HepG2 (cell line): ENCODE measurements around the gene CD9. TPM values are rescaled to one million over a fixed set of nuclear protein-coding genes. Genes with fewer than 3 reads are reported as not detected.

Experiments used
- ARHGAP35 ChIP-seq: sonication (generic); formaldehyde crosslinking; IDR thresholded peaks from 2 replicates; pipeline ENCODE4 v1.9.0; 2022; ENCODE audit warnings: mild to moderate bottlenecking, inconsistent platforms, moderate library complexity, missing genetic modification reagents, borderline replicate concordance
- MTA3 ChIP-seq: sonication (generic); formaldehyde crosslinking; IDR thresholded peaks from 2 replicates; pipeline ENCODE4 v1.4.0; 2020; ENCODE audit warnings: missing genetic modification reagents
- STAT5B ChIP-seq: sonication (generic); formaldehyde crosslinking; IDR thresholded peaks from 2 replicates; pipeline ENCODE4 v1.4.0; 2020; ENCODE audit warnings: missing genetic modification reagents
- ZIK1 ChIP-seq: sonication (generic); formaldehyde crosslinking; IDR thresholded peaks from 2 replicates; pipeline ENCODE4 v1.5.0; 2020; ENCODE audit warnings: mild to moderate bottlenecking, low read depth, missing genetic modification reagents, borderline replicate concordance
- ZNF124 ChIP-seq: sonication (generic); formaldehyde crosslinking; IDR thresholded peaks from 2 replicates; pipeline ENCODE4 v1.4.0; 2020; ENCODE audit warnings: missing genetic modification reagents
- ZNF318 ChIP-seq: sonication (generic); formaldehyde crosslinking; IDR thresholded peaks from 2 replicates; pipeline ENCODE4 v1.4.0; 2020; ENCODE audit warnings: mild to moderate bottlenecking, missing genetic modification reagents
- polyA plus RNA-seq, 8 experiments: library from polyadenylated mRNA; depleted of rRNA in 3 of 8; stranded (reverse) in 7 of 8; unstranded in 1 of 8; fragments of >200 nt; fragmentation: Illumina TruSeq in 4 of 8; extraction: Trizol in 4 of 8; gene quantifications; 2 replicates each; pipeline versions ENCODE4 v1.2.1 to v1.2.3, GENCODE V29; 2011 to 2016; ENCODE audit warnings: low read depth in 4 of 8, missing spikeins in 1 of 8, mixed read lengths in 1 of 8; ENCODE audit not compliant: insufficient read depth in 1 of 8
- total RNA-seq, 5 experiments: library from RNA; depleted of rRNA; stranded (reverse); fragments of >200 nt; fragmentation: Illumina TruSeq; extraction: Trizol; gene quantifications; 2 replicates each; pipeline ENCODE4 v1.2.3, GENCODE V29; 2016; ENCODE audit warnings: low read depth in 1 of 5
- TF ChIP-seq, protein P1 (sequence below): sonication (generic); formaldehyde crosslinking; IDR thresholded peaks from 2 replicates; pipeline ENCODE4 v1.5.1; 2020; ENCODE audit warnings: missing genetic modification reagents, mild to moderate bottlenecking, borderline replicate concordance
- TF ChIP-seq, protein P2 (sequence below): sonication (generic); formaldehyde crosslinking; IDR thresholded peaks from 2 replicates; pipeline ENCODE4 v1.4.0; 2020; ENCODE audit warnings: mild to moderate bottlenecking, missing genetic modification reagents

Gene CD9
- total and polyA plus RNA-seq, 2 of the 13 experiments (the other 11 are each of a cell fraction or from before 2014, with no cell fraction given): 5.8 to 38.3 TPM

GRCh38 chr12:6278439-6279255 lies 78.4 kb downstream of the CD9 start (continued):
- TF ChIP-seq ZNF318 (CRISPR knock-in tag) (no peak), STAT5B (no peak), ZIK1 (CRISPR knock-in tag) (0 out of 2 replicates have a peak, but pooled peaks have one; percentile 53), ARHGAP35 (no peak), MTA3 (CRISPR knock-in tag) (no peak), ZNF124 (CRISPR knock-in tag) (no peak)
- TF ChIP-seq, protein P1, sequence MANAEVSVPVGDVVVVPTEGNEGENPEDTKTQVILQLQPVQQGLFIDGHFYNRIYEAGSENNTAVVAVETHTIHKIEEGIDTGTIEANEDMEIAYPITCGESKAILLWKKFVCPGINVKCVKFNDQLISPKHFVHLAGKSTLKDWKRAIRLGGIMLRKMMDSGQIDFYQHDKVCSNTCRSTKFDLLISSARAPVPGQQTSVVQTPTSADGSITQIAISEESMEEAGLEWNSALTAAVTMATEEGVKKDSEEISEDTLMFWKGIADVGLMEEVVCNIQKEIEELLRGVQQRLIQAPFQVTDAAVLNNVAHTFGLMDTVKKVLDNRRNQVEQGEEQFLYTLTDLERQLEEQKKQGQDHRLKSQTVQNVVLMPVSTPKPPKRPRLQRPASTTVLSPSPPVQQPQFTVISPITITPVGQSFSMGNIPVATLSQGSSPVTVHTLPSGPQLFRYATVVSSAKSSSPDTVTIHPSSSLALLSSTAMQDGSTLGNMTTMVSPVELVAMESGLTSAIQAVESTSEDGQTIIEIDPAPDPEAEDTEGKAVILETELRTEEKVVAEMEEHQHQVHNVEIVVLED (CRISPR knock-in tag): no peak
- TF ChIP-seq, protein P2, sequence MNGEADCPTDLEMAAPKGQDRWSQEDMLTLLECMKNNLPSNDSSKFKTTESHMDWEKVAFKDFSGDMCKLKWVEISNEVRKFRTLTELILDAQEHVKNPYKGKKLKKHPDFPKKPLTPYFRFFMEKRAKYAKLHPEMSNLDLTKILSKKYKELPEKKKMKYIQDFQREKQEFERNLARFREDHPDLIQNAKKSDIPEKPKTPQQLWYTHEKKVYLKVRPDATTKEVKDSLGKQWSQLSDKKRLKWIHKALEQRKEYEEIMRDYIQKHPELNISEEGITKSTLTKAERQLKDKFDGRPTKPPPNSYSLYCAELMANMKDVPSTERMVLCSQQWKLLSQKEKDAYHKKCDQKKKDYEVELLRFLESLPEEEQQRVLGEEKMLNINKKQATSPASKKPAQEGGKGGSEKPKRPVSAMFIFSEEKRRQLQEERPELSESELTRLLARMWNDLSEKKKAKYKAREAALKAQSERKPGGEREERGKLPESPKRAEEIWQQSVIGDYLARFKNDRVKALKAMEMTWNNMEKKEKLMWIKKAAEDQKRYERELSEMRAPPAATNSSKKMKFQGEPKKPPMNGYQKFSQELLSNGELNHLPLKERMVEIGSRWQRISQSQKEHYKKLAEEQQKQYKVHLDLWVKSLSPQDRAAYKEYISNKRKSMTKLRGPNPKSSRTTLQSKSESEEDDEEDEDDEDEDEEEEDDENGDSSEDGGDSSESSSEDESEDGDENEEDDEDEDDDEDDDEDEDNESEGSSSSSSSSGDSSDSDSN (CRISPR knock-in tag): peak; percentile 82; the same call in 1 of the 2 replicates
